GM12878 (cell line): ENCODE data around the gene AGR3. TPM values are rescaled to one million over a fixed set of nuclear protein-coding genes. Genes with fewer than 3 reads are reported as not detected.

ENCODE experiments used
- ATAC-seq: fragments of 200-7000 bp; cut with Tn5 transposase; 3 replicates; pipeline ENCODE4 v1.9.1; 2020; ENCODE audit warnings: mild to moderate bottlenecking, moderate library complexity
- BruUV-seq: library from RNA; stranded (reverse); fragments of 400-500 nt; replicated peaks from 2 replicates; lab custom pipeline; 2021; lab: Mats Ljungman, UMichigan
- CTCF ChIA-PET: fragments of 300-600 bp; sonication (Branson Sonifier 250); formaldehyde crosslinking; extraction: SDS; loops from one replicate; lab custom pipeline; 2021; ENCODE audit warnings: inconsistent platforms; lab: Yijun Ruan, JAX
- POLR2A ChIA-PET: fragments of 350-600 bp; formaldehyde crosslinking; extraction: SDS; loops from one replicate; lab custom pipeline; 2021; ENCODE audit warnings: inconsistent platforms; lab: Charles Lee
- RAD21 ChIA-PET: fragments of 300-600 bp; sonication (Branson Sonifier 250); formaldehyde crosslinking; loops from one replicate; lab custom pipeline; 2023; ENCODE audit warnings: antibody characterized with exemption; ENCODE audit not compliant: unreplicated experiment; lab: Charles Lee
- SMC1A ChIA-PET: fragments of 300-600 bp; sonication (Branson Sonifier 250); formaldehyde crosslinking; loops from one replicate; lab custom pipeline; 2023; ENCODE audit not compliant: unreplicated experiment, uncharacterized antibody; lab: Charles Lee
- DNase-seq: peaks from one replicate; pipeline ENCODE4 v3.0.0-alpha.2; 2011; ENCODE audit warnings: low read depth, low spot score
- FAIRE-seq: peaks from 3 replicates; lab custom pipeline; 2011; peaks lifted over from hg19 to GRCh38; lab: Jason Lieb, UNC
- H2AFZ ChIP-seq: 2 replicates; pipeline ENCODE4 v1.6.0; 2011; ENCODE audit warnings: low read depth, low read length, control low read depth; ENCODE audit not compliant: control insufficient read depth
- H3K27ac ChIP-seq: 2 replicates; pipeline ENCODE4 v1.5.1; 2011; ENCODE audit warnings: control low read depth; ENCODE audit not compliant: control insufficient read depth, insufficient read depth
- H3K27me3 ChIP-seq, 2 experiments: replicated peaks in 1 of 2; 2 replicates each; pipeline versions ENCODE4 v1.6.0 to v1.6.1; 2011; ENCODE audit warnings: low read length in 1 of 2; ENCODE audit not compliant: control insufficient read depth in 2 of 2, insufficient read depth in 2 of 2
- H3K36me3 ChIP-seq, 2 experiments: 2 replicates each; pipeline ENCODE4 v1.5.1; 2011; ENCODE audit warnings: low read length in 1 of 2; ENCODE audit not compliant: control insufficient read depth in 2 of 2, insufficient read depth in 2 of 2
- H3K4me1 ChIP-seq: 2 replicates; pipeline ENCODE4 v1.6.1; 2011; ENCODE audit warnings: mild to moderate bottlenecking, low read length, moderate library complexity, mixed read lengths; ENCODE audit not compliant: control insufficient read depth, insufficient read depth
- H3K4me2 ChIP-seq: 2 replicates; pipeline ENCODE4 v1.6.0; 2011; ENCODE audit warnings: control low read depth; ENCODE audit not compliant: control insufficient read depth, insufficient read depth
- H3K4me3 ChIP-seq: fragments of 200-600 bp; sonication (generic); 2 replicates; pipeline ENCODE4 v1.5.1; 2016
- H3K79me2 ChIP-seq: 2 replicates; pipeline ENCODE4 v1.6.0; 2011; ENCODE audit warnings: low read length; ENCODE audit not compliant: control insufficient read depth, insufficient read depth
- H3K9ac ChIP-seq: 2 replicates; pipeline ENCODE4 v1.8.0; 2011; ENCODE audit warnings: low read length, control low read depth, mixed read lengths; ENCODE audit not compliant: control insufficient read depth, insufficient read depth
- H3K9me3 ChIP-seq: replicated peaks from 3 replicates; pipeline ENCODE4 v1.5.1; 2011; ENCODE audit warnings: mild to moderate bottlenecking, low read length; ENCODE audit not compliant: control insufficient read depth, insufficient read depth
- H4K20me1 ChIP-seq: 2 replicates; pipeline ENCODE4 v1.6.0; 2011; ENCODE audit not compliant: control insufficient read depth, insufficient read depth
- CHD1 ChIP-seq: IDR thresholded peaks from 2 replicates; pipeline ENCODE4 v1.6.1; 2012; ENCODE audit warnings: low read depth, low read length, improper control_type of control experiment
- CHD4 ChIP-seq: fragments of 200-600 bp; sonication (generic); IDR thresholded peaks from 2 replicates; pipeline ENCODE4 v1.6.1; 2016; ENCODE audit warnings: mild to moderate bottlenecking
- EED ChIP-seq: sonication (generic); IDR thresholded peaks from 2 replicates; pipeline ENCODE4 v1.6.1; 2016; ENCODE audit warnings: antibody characterized with exemption, low read depth
- KDM1A ChIP-seq: fragments of 200-600 bp; sonication (generic); IDR thresholded peaks from 2 replicates; pipeline ENCODE4 v1.6.1; 2016; ENCODE audit warnings: borderline replicate concordance
- NR2C1 ChIP-seq: fragments of 450-650 bp; IDR thresholded peaks from 2 replicates; pipeline ENCODE4 v1.6.1; 2017; ENCODE audit warnings: antibody characterized with exemption, mild to moderate bottlenecking, moderate library complexity
- PAX5 ChIP-seq: IDR thresholded peaks from 2 replicates; pipeline ENCODE4 v1.6.1; 2011; ENCODE audit warnings: low read depth, low read length, borderline replicate concordance
- RCOR1 ChIP-seq: conservative IDR thresholded peaks from 2 replicates; pipeline ENCODE4 v1.6.1; 2012; ENCODE audit warnings: low read depth, low read length, improper control_type of control experiment
- RUNX3 ChIP-seq: IDR thresholded peaks from 2 replicates; pipeline ENCODE4 v1.6.1; 2012; ENCODE audit warnings: low read length, inconsistent platforms
- SMC3 ChIP-seq: IDR thresholded peaks from 2 replicates; pipeline ENCODE4 v1.6.1; 2011; ENCODE audit warnings: low read length, improper control_type of control experiment, borderline replicate concordance
- SP1 ChIP-seq: IDR thresholded peaks from one replicate; pipeline ENCODE4 v1.6.1; 2011; ENCODE audit warnings: low read depth, low read length
- SREBF1 ChIP-seq: IDR thresholded peaks from 2 replicates; pipeline ENCODE4 v1.6.1; 2012; ENCODE audit warnings: mild to moderate bottlenecking, low read length
- TAF1 ChIP-seq: IDR thresholded peaks from 2 replicates; pipeline ENCODE4 v1.6.1; 2011; ENCODE audit warnings: mild to moderate bottlenecking, low read depth, low read length, borderline replicate concordance
- TCF7 ChIP-seq: IDR thresholded peaks from 2 replicates; pipeline ENCODE4 v1.6.1; 2014; ENCODE audit warnings: antibody characterized with exemption, borderline replicate concordance
- WGBS: methylation state at CpG from one replicate; pipeline ENCODE4 v1.1.6; 2016; ENCODE audit warnings: low lambda C conversion rate; ENCODE audit not compliant: insufficient replicate concordance, insufficient coverage; ENCODE audit errors: missing lambda C conversion rate; 5-methylcytosine and 5-hydroxymethylcytosine counted together
- in situ Hi-C: fragments of 300-500 bp; cut with MboI; formaldehyde crosslinking; loops from 9 replicates; pipeline ENCODE4 v1.14.3; 2018; ENCODE audit warnings: mixed read lengths
- intact Hi-C: fragments of 100-400 bp; cut with micrococcal nuclease; formaldehyde crosslinking; loops from one replicate; pipeline ENCODE4 v1.14.2; 2022; ENCODE audit not compliant: unreplicated experiment
- polyA plus RNA-seq, 11 experiments: library from polyadenylated mRNA; depleted of rRNA in 4 of 11; unstranded in 6 of 11; stranded (reverse) in 5 of 11; fragments of >200 nt; fragmentation: Nextera tagmentation in 4 of 11; fragmentation: Illumina TruSeq in 1 of 11; extraction: Ambion mirVana in 4 of 11; extraction: Trizol in 1 of 11; gene quantifications; 1 replicate in 1 of 11; 2 replicates in 10 of 11; pipeline versions ENCODE4 v1.2.1 to v1.2.3, GENCODE V29; 2011 to 2016; ENCODE audit warnings: inconsistent platforms in 2 of 11, missing spikeins in 2 of 11, low read depth in 1 of 11
- total RNA-seq, 4 experiments: library from RNA; depleted of rRNA in 3 of 4; stranded (reverse); fragments of >200 nt in 3 of 4; fragmentation: Illumina TruSeq in 1 of 4; extraction: Trizol in 1 of 4; gene quantifications; 2 replicates each; pipeline versions ENCODE4 v1.2.1 to v1.2.3, GENCODE V29; 2013 to 2021
- TF ChIP-seq, protein P1 (sequence below): fragments of 450-650 bp; IDR thresholded peaks from 2 replicates; pipeline ENCODE4 v1.6.1; 2017; ENCODE audit warnings: mild to moderate bottlenecking
- TF ChIP-seq, protein P2 (sequence below): fragments of 450-650 bp; IDR thresholded peaks from 2 replicates; pipeline ENCODE4 v1.6.1; 2016; ENCODE audit warnings: mild to moderate bottlenecking
- TF ChIP-seq, protein P3 (sequence below): IDR thresholded peaks from 2 replicates; pipeline ENCODE4 v1.6.1; 2011; ENCODE audit warnings: low read depth, low read length, improper control_type of control experiment, borderline replicate concordance
- TF ChIP-seq, protein P4 (sequence below): IDR thresholded peaks from 2 replicates; pipeline ENCODE4 v1.6.1; 2012; ENCODE audit warnings: low read depth, low read length, improper control_type of control experiment
- TF ChIP-seq, protein P5 (sequence below): IDR thresholded peaks from 2 replicates; pipeline ENCODE4 v1.6.1; 2011; ENCODE audit warnings: low read depth, mild to moderate bottlenecking, low read length, moderate library complexity, borderline replicate concordance; ENCODE audit errors: extremely low read depth

Gene AGR3
- total and polyA plus RNA-seq, 10 of the 15 experiments (the other 5 are each of a cell fraction or from before 2014, with no cell fraction given) = not detected

DNA sequence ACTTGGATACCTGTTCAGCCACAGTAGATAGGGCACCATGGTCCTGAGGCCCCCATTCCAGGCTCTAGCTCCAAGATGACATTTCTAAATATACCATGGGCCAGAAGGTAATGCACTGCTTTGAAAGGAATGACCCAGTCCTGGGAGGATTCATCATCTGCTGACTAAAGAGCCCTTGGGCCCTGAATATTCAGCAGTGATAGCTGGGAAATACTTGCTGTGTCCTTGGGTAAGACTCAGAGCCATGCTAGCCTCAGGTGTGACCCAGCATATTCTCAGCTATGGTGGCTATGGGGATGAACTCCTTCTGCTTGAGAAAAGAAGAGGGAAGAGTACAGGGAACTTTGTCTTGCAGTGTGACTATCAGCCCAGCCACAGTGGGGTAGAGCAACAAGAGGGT, 55.7 kb downstream of the AGR3 start (continued):
- TF ChIP-seq, protein P1, sequence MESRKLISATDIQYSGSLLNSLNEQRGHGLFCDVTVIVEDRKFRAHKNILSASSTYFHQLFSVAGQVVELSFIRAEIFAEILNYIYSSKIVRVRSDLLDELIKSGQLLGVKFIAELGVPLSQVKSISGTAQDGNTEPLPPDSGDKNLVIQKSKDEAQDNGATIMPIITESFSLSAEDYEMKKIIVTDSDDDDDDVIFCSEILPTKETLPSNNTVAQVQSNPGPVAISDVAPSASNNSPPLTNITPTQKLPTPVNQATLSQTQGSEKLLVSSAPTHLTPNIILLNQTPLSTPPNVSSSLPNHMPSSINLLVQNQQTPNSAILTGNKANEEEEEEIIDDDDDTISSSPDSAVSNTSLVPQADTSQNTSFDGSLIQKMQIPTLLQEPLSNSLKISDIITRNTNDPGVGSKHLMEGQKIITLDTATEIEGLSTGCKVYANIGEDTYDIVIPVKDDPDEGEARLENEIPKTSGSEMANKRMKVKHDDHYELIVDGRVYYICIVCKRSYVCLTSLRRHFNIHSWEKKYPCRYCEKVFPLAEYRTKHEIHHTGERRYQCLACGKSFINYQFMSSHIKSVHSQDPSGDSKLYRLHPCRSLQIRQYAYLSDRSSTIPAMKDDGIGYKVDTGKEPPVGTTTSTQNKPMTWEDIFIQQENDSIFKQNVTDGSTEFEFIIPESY = no peak
- TF ChIP-seq SMC3 (no peak), SREBF1 (no peak), CHD1 (no peak), PAX5 (no peak)
- TF ChIP-seq, all 136 proteins: peak for 0

DNA sequence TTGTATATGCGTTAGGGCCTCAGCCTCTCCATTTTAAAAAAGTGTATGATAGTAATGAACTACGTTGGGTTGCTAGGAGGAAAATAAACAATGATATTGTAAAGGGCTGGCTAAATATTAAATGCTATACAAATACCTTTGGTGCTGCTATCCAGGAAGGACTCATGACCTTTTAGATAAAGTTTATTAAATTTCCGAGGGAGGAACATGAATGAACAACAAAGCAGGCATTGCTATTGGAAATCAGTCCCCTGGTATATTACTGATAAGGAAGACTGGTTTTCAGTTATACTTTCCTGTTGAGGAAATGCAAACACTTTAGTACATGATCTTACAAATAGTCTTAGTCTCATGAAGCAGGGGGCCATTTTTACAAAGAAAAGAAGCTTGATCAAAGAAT, 59.8 kb downstream of the AGR3 start:
- H3K36me3 ChIP-seq = no peaks in the 10 kb centered on the region
- no peak overlapping the region for H3K27ac ChIP-seq
- RAD21 ChIA-PET = no interaction called here
- DNase-seq = no peak
- no peaks in the 10 kb centered on the region for H3K27me3 ChIP-seq
- no peaks in the 10 kb centered on the region for H3K9me3 ChIP-seq
- no peaks in the 10 kb centered on the region for H3K79me2 ChIP-seq
- in situ Hi-C loops (no loop called here), intact Hi-C loops (no loop called here)
- CTCF ChIA-PET = interaction anchor here (1.2 kb wide), 1 partner anchor 22 kb away, joined by 4 read pairs; no protein-coding TSS in a partner anchor
- H2AFZ ChIP-seq = no peak overlapping the region
- no peak overlapping the region for H3K4me3 ChIP-seq
- 46% methylated on average over 3 of the region's 3 CpGs for WGBS
- SMC1A ChIA-PET = no interaction called here
- H4K20me1 ChIP-seq = no peaks in the 10 kb centered on the region
- FAIRE-seq = no peak
- no peak for ATAC-seq
- TF ChIP-seq TCF7 = no peak
- TF ChIP-seq, protein P2, sequence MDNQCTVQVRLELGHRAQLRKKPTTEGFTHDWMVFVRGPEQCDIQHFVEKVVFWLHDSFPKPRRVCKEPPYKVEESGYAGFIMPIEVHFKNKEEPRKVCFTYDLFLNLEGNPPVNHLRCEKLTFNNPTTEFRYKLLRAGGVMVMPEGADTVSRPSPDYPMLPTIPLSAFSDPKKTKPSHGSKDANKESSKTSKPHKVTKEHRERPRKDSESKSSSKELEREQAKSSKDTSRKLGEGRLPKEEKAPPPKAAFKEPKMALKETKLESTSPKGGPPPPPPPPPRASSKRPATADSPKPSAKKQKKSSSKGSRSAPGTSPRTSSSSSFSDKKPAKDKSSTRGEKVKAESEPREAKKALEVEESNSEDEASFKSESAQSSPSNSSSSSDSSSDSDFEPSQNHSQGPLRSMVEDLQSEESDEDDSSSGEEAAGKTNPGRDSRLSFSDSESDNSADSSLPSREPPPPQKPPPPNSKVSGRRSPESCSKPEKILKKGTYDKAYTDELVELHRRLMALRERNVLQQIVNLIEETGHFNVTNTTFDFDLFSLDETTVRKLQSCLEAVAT = no peak
- TF ChIP-seq, protein P3, sequence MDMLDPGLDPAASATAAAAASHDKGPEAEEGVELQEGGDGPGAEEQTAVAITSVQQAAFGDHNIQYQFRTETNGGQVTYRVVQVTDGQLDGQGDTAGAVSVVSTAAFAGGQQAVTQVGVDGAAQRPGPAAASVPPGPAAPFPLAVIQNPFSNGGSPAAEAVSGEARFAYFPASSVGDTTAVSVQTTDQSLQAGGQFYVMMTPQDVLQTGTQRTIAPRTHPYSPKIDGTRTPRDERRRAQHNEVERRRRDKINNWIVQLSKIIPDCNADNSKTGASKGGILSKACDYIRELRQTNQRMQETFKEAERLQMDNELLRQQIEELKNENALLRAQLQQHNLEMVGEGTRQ = no peak
- no peak for TF ChIP-seq TAF1
- no peak for TF ChIP-seq SP1
- TF ChIP-seq, protein P4, sequence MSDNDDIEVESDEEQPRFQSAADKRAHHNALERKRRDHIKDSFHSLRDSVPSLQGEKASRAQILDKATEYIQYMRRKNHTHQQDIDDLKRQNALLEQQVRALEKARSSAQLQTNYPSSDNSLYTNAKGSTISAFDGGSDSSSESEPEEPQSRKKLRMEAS = no peak
- TF ChIP-seq RUNX3 = no peak
- TF ChIP-seq NR2C1 = no peak
- TF ChIP-seq CHD4 = no peak
- no peak for TF ChIP-seq KDM1A
- TF ChIP-seq RCOR1 = no peak
- TF ChIP-seq, protein P5, sequence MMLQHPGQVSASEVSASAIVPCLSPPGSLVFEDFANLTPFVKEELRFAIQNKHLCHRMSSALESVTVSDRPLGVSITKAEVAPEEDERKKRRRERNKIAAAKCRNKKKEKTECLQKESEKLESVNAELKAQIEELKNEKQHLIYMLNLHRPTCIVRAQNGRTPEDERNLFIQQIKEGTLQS = no peak
- no peak for TF ChIP-seq EED
- TF ChIP-seq, all 136 proteins: peak for 0
- no peak overlapping the region for H3K9ac ChIP-seq
- POLR2A ChIA-PET = no interaction called here
- H3K4me2 ChIP-seq = no peak overlapping the region
- BruUV-seq = no TSS peak
- no peaks in the 10 kb centered on the region for H3K4me1 ChIP-seq
